SK-N-SH treated with all-trans-retinoic acid at 6 μM for 48 hours (cell line): ENCODE data around the gene PRICKLE1.
"Not testable (repeated sequence)": the region's sequence is repeated elsewhere in the genome, so short reads cannot be mapped to it uniquely, and the experiment has no call there.

Experiments
- ATAC-seq: fragments of 200-7000 bp; cut with Tn5 transposase; 3 replicates; pipeline ENCODE4 v1.9.1; 2020; ENCODE audit warnings: mild to moderate bottlenecking, moderate library complexity
- ARNTL ChIP-seq: fragments of 450-650 bp; formaldehyde crosslinking; IDR thresholded peaks from 2 replicates; pipeline ENCODE4 v1.5.0; 2020; ENCODE audit warnings: low read depth, mild to moderate bottlenecking, moderate library complexity, borderline replicate concordance
- CREB5 ChIP-seq: fragments of 250-450 bp; sonication (Bioruptor Pico); IDR thresholded peaks from 2 replicates; pipeline ENCODE4 v1.5.1; 2020; ENCODE audit warnings: low read depth, mild to moderate bottlenecking, moderate library complexity
- CSRNP3 ChIP-seq: fragments of 250-450 bp; sonication (Bioruptor Pico); IDR thresholded peaks from 2 replicates; pipeline ENCODE4 v1.5.1; 2021; ENCODE audit warnings: mild to moderate bottlenecking, moderate library complexity
- ESRRG ChIP-seq: fragments of 250-450 bp; sonication (Bioruptor Pico); IDR thresholded peaks from 2 replicates; pipeline ENCODE4 v1.6.1; 2021; ENCODE audit warnings: mild to moderate bottlenecking
- GLIS3 ChIP-seq: fragments of 250-450 bp; sonication (Bioruptor Pico); IDR thresholded peaks from 2 replicates; pipeline ENCODE4 v1.5.0; 2020; ENCODE audit warnings: mild to moderate bottlenecking, moderate library complexity
- ISL1 ChIP-seq: fragments of 250-450 bp; sonication (Bioruptor Pico); IDR thresholded peaks from 2 replicates; pipeline ENCODE4 v2.1.2; 2022; ENCODE audit warnings: mild to moderate bottlenecking, moderate library complexity
- PATZ1 ChIP-seq: fragments of 250-450 bp; sonication (Bioruptor Pico); IDR thresholded peaks from 2 replicates; pipeline ENCODE4 v1.8.0; 2020; ENCODE audit warnings: mild to moderate bottlenecking, moderate library complexity, borderline replicate concordance
- POU6F1 ChIP-seq: fragments of 250-450 bp; sonication (Bioruptor Pico); IDR thresholded peaks from 2 replicates; pipeline ENCODE4 v1.8.0; 2021; ENCODE audit warnings: low read depth, mild to moderate bottlenecking, moderate library complexity, borderline replicate concordance
- PPARA ChIP-seq: fragments of 250-450 bp; sonication (Bioruptor Pico); IDR thresholded peaks from 2 replicates; pipeline ENCODE4 v1.5.0; 2020; ENCODE audit warnings: mild to moderate bottlenecking, borderline replicate concordance
- RARB ChIP-seq: fragments of 250-450 bp; sonication (Bioruptor Pico); IDR thresholded peaks from 2 replicates; pipeline ENCODE4 v1.8.0; 2021; ENCODE audit warnings: mild to moderate bottlenecking, moderate library complexity
- SNAI2 ChIP-seq: fragments of 250-450 bp; sonication (Bioruptor Pico); IDR thresholded peaks from 2 replicates; pipeline ENCODE4 v1.5.0; 2020; ENCODE audit warnings: mild to moderate bottlenecking, moderate library complexity
- TCF4 ChIP-seq: fragments of 250-450 bp; sonication (Bioruptor Pico); IDR thresholded peaks from 2 replicates; pipeline ENCODE4 v1.8.0; 2021; ENCODE audit warnings: mild to moderate bottlenecking, moderate library complexity, borderline replicate concordance
- TOX ChIP-seq: fragments of 250-450 bp; sonication (Bioruptor Pico); IDR thresholded peaks from 2 replicates; pipeline ENCODE4 v1.8.0; 2021; ENCODE audit warnings: mild to moderate bottlenecking, moderate library complexity, borderline replicate concordance
- ZC3H10 ChIP-seq: fragments of 250-450 bp; sonication (Bioruptor Pico); IDR thresholded peaks from 2 replicates; pipeline ENCODE4 v1.5.1; 2021; ENCODE audit warnings: mild to moderate bottlenecking, moderate library complexity
- ZFP3 ChIP-seq: fragments of 250-450 bp; sonication (Bioruptor Pico); IDR thresholded peaks from 2 replicates; pipeline ENCODE4 v1.5.0; 2020; ENCODE audit warnings: mild to moderate bottlenecking, moderate library complexity
- ZFP30 ChIP-seq: fragments of 450-650 bp; formaldehyde crosslinking; IDR thresholded peaks from 2 replicates; pipeline ENCODE4 v1.5.0; 2022; ENCODE audit warnings: mild to moderate bottlenecking, moderate library complexity
- ZNF565 ChIP-seq: fragments of 450-650 bp; formaldehyde crosslinking; conservative IDR thresholded peaks from 2 replicates; pipeline ENCODE4 v1.5.0; 2020; ENCODE audit warnings: low read depth, mild to moderate bottlenecking, moderate library complexity
- ZNF70 ChIP-seq: fragments of 450-650 bp; formaldehyde crosslinking; IDR thresholded peaks from 2 replicates; pipeline ENCODE4 v1.5.0; 2020; ENCODE audit warnings: mild to moderate bottlenecking, moderate library complexity
- ZNF8 ChIP-seq: fragments of 450-650 bp; formaldehyde crosslinking; IDR thresholded peaks from 2 replicates; pipeline ENCODE4 v1.5.0; 2020; ENCODE audit warnings: mild to moderate bottlenecking, moderate library complexity

Gene PRICKLE1

DNA sequence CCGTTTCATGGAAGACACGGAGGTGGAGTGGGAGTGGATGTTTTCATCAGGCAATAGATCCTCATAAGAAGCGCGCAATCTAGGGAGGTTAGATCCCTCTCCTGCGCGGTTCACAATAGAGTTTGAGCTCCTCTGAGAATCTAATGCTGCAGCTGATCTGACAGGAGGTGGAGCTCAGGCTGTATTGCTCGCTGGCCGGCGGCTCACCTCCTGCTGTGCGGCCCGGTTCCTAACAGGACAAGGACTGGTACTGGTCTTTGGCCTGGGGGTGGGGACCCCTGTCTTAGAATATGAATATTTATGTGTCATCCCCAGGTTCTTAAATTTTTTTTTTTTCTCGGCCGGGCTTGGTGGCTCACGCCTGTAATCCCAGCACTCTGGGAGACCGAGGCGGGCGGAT, 36.7 kb downstream of the PRICKLE1 start (continued):
- TF ChIP-seq POU6F1 (CRISPR knock-in tag) (no peak), ESRRG (no peak), SNAI2 (CRISPR knock-in tag) (no peak), CSRNP3 (CRISPR knock-in tag) (no peak)

- ATAC-seq = no peak
- TF ChIP-seq GLIS3 = no peak
- no peak for TF ChIP-seq TCF4 (CRISPR knock-in tag)
- TF ChIP-seq ZC3H10 = no peak
- no peak for TF ChIP-seq ESRRG
- no peak for TF ChIP-seq ZNF70 (CRISPR knock-in tag)
- no peak for TF ChIP-seq SNAI2 (CRISPR knock-in tag)
- TF ChIP-seq TOX (CRISPR knock-in tag) = no peak
- TF ChIP-seq ISL1 (CRISPR knock-in tag) = no peak
- TF ChIP-seq ZFP3 (CRISPR knock-in tag) = no peak
- TF ChIP-seq ZFP30 (CRISPR knock-in tag) = no peak
Observed at GRCh38 chr12:42550800-42551199, 38.7 kb downstream of the PRICKLE1 start.

- TF ChIP-seq SNAI2 (CRISPR knock-in tag) = no peak
- no peak for TF ChIP-seq ISL1 (CRISPR knock-in tag)
- no peak for TF ChIP-seq ZNF8
- TF ChIP-seq ZFP3 (CRISPR knock-in tag) = no peak
- no peak for TF ChIP-seq GLIS3
- TF ChIP-seq ARNTL (CRISPR knock-in tag) = no peak
- no peak for TF ChIP-seq ESRRG
- no peak for TF ChIP-seq CSRNP3 (CRISPR knock-in tag)
- TF ChIP-seq ZFP30 (CRISPR knock-in tag) = no peak
- TF ChIP-seq ZNF565 = no peak
- no peak for TF ChIP-seq CREB5 (CRISPR knock-in tag)
- no peak for TF ChIP-seq ZC3H10
- no peak for TF ChIP-seq TCF4 (CRISPR knock-in tag)
- TF ChIP-seq RARB (CRISPR knock-in tag) = no peak
- no peak for TF ChIP-seq PPARA (CRISPR knock-in tag)
- no peak for TF ChIP-seq ZNF70 (CRISPR knock-in tag)
- no peak for ATAC-seq
Observed at GRCh38 chr12:42546709-42547108, 42.8 kb downstream of the PRICKLE1 start.

GRCh38 chr12:42541965-42542364, 47.6 kb downstream of the PRICKLE1 start:
- TF ChIP-seq CSRNP3 (CRISPR knock-in tag) (no peak), PATZ1 (CRISPR knock-in tag) (no peak), ZC3H10 (no peak)
- no peak for ATAC-seq

- ATAC-seq = not testable (repeated sequence)
Observed at GRCh38 chr12:42541308-42541707, 48.2 kb downstream of the PRICKLE1 start.
